H1 (cell line): ENCODE measurements around the gene CASK. TPM values are rescaled to one million over a fixed set of nuclear protein-coding genes. Genes with fewer than 3 reads are reported as not detected.

Experiments used
- CTCF ChIA-PET: fragments of 300-600 bp; sonication (Branson Sonifier 250); formaldehyde crosslinking; loops from one replicate; lab custom pipeline; 2021; ENCODE audit not compliant: partially characterized antibody; lab: Charles Lee
- POLR2A ChIA-PET: fragments of 300-600 bp; sonication (Branson Sonifier 250); formaldehyde crosslinking; loops from one replicate; lab custom pipeline; 2021; ENCODE audit warnings: inconsistent platforms; ENCODE audit not compliant: partially characterized antibody; lab: Charles Lee
- DNase-seq, 2 experiments: peaks; one replicate each; pipeline versions ENCODE4 v3.0.0 to v3.0.0-alpha.2; 2010 to 2022; ENCODE audit warnings: low spot score in 2 of 2, low read depth in 1 of 2, mixed read lengths in 1 of 2
- FAIRE-seq: peaks from 2 replicates; lab custom pipeline; 2011; peaks lifted over from hg19 to GRCh38; lab: Jason Lieb, UNC
- H2AFZ ChIP-seq: 2 replicates; pipeline ENCODE4 v1.8.1; 2012; ENCODE audit warnings: low read length, inconsistent platforms
- H2AK5ac ChIP-seq: 2 replicates; pipeline ENCODE4 v1.6.1; 2013; ENCODE audit warnings: low read depth, low read length
- H2BK120ac ChIP-seq: replicated peaks from 2 replicates; pipeline ENCODE3; 2013; ENCODE audit warnings: low read depth, low read length, inconsistent platforms
- H2BK12ac ChIP-seq: 2 replicates; pipeline ENCODE4 v1.6.1; 2013; ENCODE audit warnings: low read depth, low read length
- H2BK15ac ChIP-seq: 2 replicates; pipeline ENCODE4 v1.6.1; 2013; ENCODE audit warnings: low read length
- H2BK20ac ChIP-seq: 2 replicates; pipeline ENCODE4 v1.6.1; 2013; ENCODE audit warnings: low read length
- H2BK5ac ChIP-seq: 2 replicates; pipeline ENCODE4 v1.6.1; 2013; ENCODE audit warnings: low read depth, low read length
- H3K14ac ChIP-seq: 2 replicates; pipeline ENCODE4 v1.6.1; 2013; ENCODE audit warnings: inconsistent platforms; ENCODE audit not compliant: insufficient read length
- H3K18ac ChIP-seq: 2 replicates; pipeline ENCODE4 v1.6.1; 2013; ENCODE audit warnings: low read length; ENCODE audit errors: extremely low read depth
- H3K23ac ChIP-seq: 2 replicates; pipeline ENCODE4 v1.6.1; 2013; ENCODE audit warnings: inconsistent platforms; ENCODE audit not compliant: insufficient read length
- H3K23me2 ChIP-seq: 2 replicates; pipeline ENCODE4 v1.6.1; 2013; ENCODE audit warnings: low read depth, low read length
- H3K27ac ChIP-seq: 2 replicates; pipeline ENCODE4 v1.6.1; 2011; ENCODE audit warnings: low read depth, low read length, inconsistent platforms
- H3K27me3 ChIP-seq, 4 experiments: replicated peaks in 1 of 4; 1 replicate in 1 of 4; 2 replicates in 3 of 4; pipeline versions ENCODE4 v1.6.1 to v1.8.1; 2011 to 2013; ENCODE audit warnings: low read length in 3 of 4, mild to moderate bottlenecking in 3 of 4, inconsistent platforms in 2 of 4, mixed read lengths in 2 of 4, moderate library complexity in 1 of 4; ENCODE audit not compliant: control insufficient read depth in 3 of 4, insufficient read depth in 3 of 4; ENCODE audit errors: extremely low read depth in 1 of 4
- H3K36me3 ChIP-seq, 4 experiments: 2 replicates each; pipeline versions ENCODE4 v1.6.1 to v1.8.1; 2011 to 2013; ENCODE audit warnings: mild to moderate bottlenecking in 4 of 4, low read length in 3 of 4, moderate library complexity in 2 of 4, control low read depth in 1 of 4, inconsistent platforms in 1 of 4; ENCODE audit not compliant: insufficient read depth in 4 of 4, control insufficient read depth in 2 of 4
- H3K4ac ChIP-seq: replicated peaks from 2 replicates; pipeline ENCODE3; 2013; ENCODE audit warnings: low read length, low read depth, mixed read lengths, inconsistent platforms; ENCODE audit not compliant: insufficient read length
- H3K4me1 ChIP-seq, 4 experiments: replicated peaks in 1 of 4; 1 replicate in 1 of 4; 2 replicates in 3 of 4; pipeline versions ENCODE4 v1.6.1 to v1.8.1; 2011 to 2013; ENCODE audit warnings: low read length in 3 of 4, inconsistent platforms in 2 of 4, mixed read lengths in 1 of 4; ENCODE audit not compliant: insufficient read depth in 4 of 4, control insufficient read depth in 3 of 4
- H3K4me2 ChIP-seq, 2 experiments: 2 replicates each; pipeline versions ENCODE4 v1.6.1 to v1.8.1; 2011 to 2013; ENCODE audit warnings: low read depth in 2 of 2, low read length in 2 of 2, control low read depth in 1 of 2, inconsistent platforms in 1 of 2, mild to moderate bottlenecking in 1 of 2; ENCODE audit not compliant: insufficient read depth in 1 of 2
- H3K4me3 ChIP-seq, 4 experiments: fragments of 200-600, 300-600 bp in 1 of 4; sonication (generic), shearing (Covaris generic), sonication (Bioruptor Twin) in 1 of 4; 2 replicates each; pipeline versions ENCODE4 v1.5.1 to v1.8.1; 2011 to 2016; ENCODE audit warnings: low read length in 4 of 4, low read depth in 3 of 4, control low read depth in 2 of 4, inconsistent platforms in 2 of 4, mild to moderate bottlenecking in 2 of 4, mixed read lengths in 1 of 4, moderate library complexity in 1 of 4; ENCODE audit not compliant: insufficient read depth in 2 of 4; ENCODE audit errors: extremely low read depth in 1 of 4
- H3K56ac ChIP-seq: replicated peaks from 2 replicates; pipeline ENCODE3; 2013; ENCODE audit warnings: low read depth, mild to moderate bottlenecking, mixed read lengths, low read length, inconsistent platforms; ENCODE audit not compliant: insufficient read length
- H3K79me1 ChIP-seq: 2 replicates; pipeline ENCODE4 v1.6.1; 2013; ENCODE audit warnings: low read depth, low read length, control low read depth
- H3K79me2 ChIP-seq, 2 experiments: 2 replicates each; pipeline versions ENCODE4 v1.6.1 to v1.8.1; 2012 to 2013; ENCODE audit warnings: low read length in 2 of 2, mild to moderate bottlenecking in 2 of 2, inconsistent platforms in 1 of 2; ENCODE audit not compliant: insufficient read depth in 2 of 2, control insufficient read depth in 1 of 2
- H3K9ac ChIP-seq, 4 experiments: replicated peaks in 1 of 4; 1 replicate in 1 of 4; 2 replicates in 3 of 4; pipeline versions ENCODE4 v1.6.1 to v1.8.1; 2011 to 2013; ENCODE audit warnings: low read depth in 3 of 4, low read length in 3 of 4, control low read depth in 2 of 4, mild to moderate bottlenecking in 2 of 4, moderate library complexity in 2 of 4, inconsistent platforms in 1 of 4; ENCODE audit errors: extremely low read depth in 1 of 4
- H3K9me3 ChIP-seq, 2 experiments: 2 replicates each; pipeline versions ENCODE4 v1.6.1 to v1.8.1; 2012 to 2013; ENCODE audit warnings: mild to moderate bottlenecking in 2 of 2, moderate library complexity in 2 of 2, control low read depth in 1 of 2, inconsistent platforms in 1 of 2, low read depth in 1 of 2, low read length in 1 of 2, mixed read lengths in 1 of 2; ENCODE audit not compliant: insufficient read depth in 2 of 2
- H4K20me1 ChIP-seq, 2 experiments: replicated peaks in 1 of 2; 2 replicates each; pipeline versions ENCODE3 to v1.8.1; 2011 to 2013; ENCODE audit warnings: inconsistent platforms in 2 of 2, low read length in 2 of 2, mild to moderate bottlenecking in 1 of 2; ENCODE audit not compliant: insufficient read depth in 2 of 2, control insufficient read depth in 1 of 2
- H4K5ac ChIP-seq: 2 replicates; pipeline ENCODE4 v1.6.1; 2013; ENCODE audit warnings: low read length, low read depth, mixed read lengths, inconsistent platforms; ENCODE audit not compliant: insufficient read length
- H4K8ac ChIP-seq: 2 replicates; pipeline ENCODE4 v1.8.0; 2013; ENCODE audit warnings: mild to moderate bottlenecking, moderate library complexity, low read length, inconsistent platforms; ENCODE audit not compliant: insufficient read depth; ENCODE audit errors: extremely low read depth
- H4K91ac ChIP-seq: replicated peaks from 2 replicates; pipeline ENCODE3; 2013; ENCODE audit warnings: low read length, mixed read lengths, inconsistent platforms; ENCODE audit not compliant: insufficient read length
- CBX5 ChIP-seq: fragments of 300-800, 300-1000 bp; sonication (generic); IDR thresholded peaks from 2 replicates; pipeline ENCODE4 v1.7.1; 2016; ENCODE audit warnings: antibody characterized with exemption, low read length, low read depth
- CEBPB ChIP-seq: IDR thresholded peaks from 2 replicates; pipeline ENCODE4 v1.6.1; 2012; ENCODE audit warnings: low read depth, low read length
- CTBP2 ChIP-seq: IDR thresholded peaks from 2 replicates; pipeline ENCODE4 v1.7.0; 2011; ENCODE audit warnings: borderline replicate concordance, mild to moderate bottlenecking, moderate library complexity, mixed read lengths, low read length; ENCODE audit not compliant: insufficient read depth, insufficient read length
- EZH2 ChIP-seq: fragments of 200-600 bp; sonication (generic); IDR thresholded peaks from 2 replicates; pipeline ENCODE4 v1.7.1; 2012; ENCODE audit warnings: low read depth, mild to moderate bottlenecking, moderate library complexity, low read length, inconsistent platforms; ENCODE audit not compliant: severe bottlenecking
- POLR2A ChIP-seq, 2 experiments: IDR thresholded peaks; 1 replicate in 1 of 2; 2 replicates in 1 of 2; pipeline ENCODE4 v1.6.1; 2011; ENCODE audit warnings: low read depth in 2 of 2, low read length in 2 of 2, mild to moderate bottlenecking in 2 of 2; ENCODE audit errors: control extremely low read depth in 1 of 2
- TAF7 ChIP-seq: optimal IDR thresholded peaks from 2 replicates; pipeline ENCODE3; 2011; ENCODE audit warnings: low read depth, mild to moderate bottlenecking, inconsistent platforms, low read length, moderate library complexity, borderline replicate concordance
- TBP ChIP-seq: IDR thresholded peaks from 2 replicates; pipeline ENCODE4 v1.6.1; 2011; ENCODE audit warnings: low read depth, low read length, improper control_type of control experiment
- YY1 ChIP-seq: IDR thresholded peaks from 2 replicates; pipeline ENCODE4 v1.6.1; 2011; ENCODE audit warnings: low read depth, mild to moderate bottlenecking, low read length
- WGBS, 2 experiments: shearing (Covaris generic) in 1 of 2; methylation state at CpG; one replicate each; pipeline versions ENCODE4 v1.1.6 to v1.1.7; 2013 to 2015; ENCODE audit warnings: low lambda C conversion rate in 2 of 2, mixed read lengths in 2 of 2, inconsistent platforms in 1 of 2, low coverage in 1 of 2, missing lambda C conversion rate in 1 of 2; ENCODE audit not compliant: insufficient replicate concordance in 2 of 2, insufficient coverage in 1 of 2, insufficient read length in 1 of 2; ENCODE audit errors: extremely low coverage in 1 of 2, missing lambda C conversion rate in 1 of 2; 5-methylcytosine and 5-hydroxymethylcytosine counted together
- polyA plus RNA-seq, 7 experiments: library from polyadenylated mRNA; depleted of rRNA in 3 of 7; stranded (reverse) in 5 of 7; unstranded in 2 of 7; fragments of >200 nt in 5 of 7; fragments of 200-250 nt in 2 of 7; gene quantifications; 1 replicate in 5 of 7; 2 replicates in 1 of 7; 4 replicates in 1 of 7; pipeline versions ENCODE4 v1.2.1 to v1.2.3, GENCODE V29; 2011 to 2013; ENCODE audit warnings: missing spikeins in 2 of 7, mixed read lengths in 2 of 7
- total RNA-seq: library from RNA; stranded (reverse); fragmentation: NEBNext Ultra II Directional; extraction: Animal tissue kit (Norgen Biotek cat#: 25700); gene quantifications from 2 replicates; pipeline ENCODE4 v1.2.1, GENCODE V29; 2021
- TF ChIP-seq, protein P1 (sequence below): IDR thresholded peaks from 2 replicates; pipeline ENCODE4 v1.6.1; 2012; ENCODE audit warnings: low read length, inconsistent platforms

CASK gene
- total and polyA plus RNA-seq, 2 of the 8 experiments (the other 6 are each of a cell fraction or from before 2014, with no cell fraction given): 21.6 to 55.1 TPM

- POLR2A ChIA-PET: no interaction called here
- H2BK20ac ChIP-seq: no peak overlapping the region
- H3K14ac ChIP-seq: no peak overlapping the region
- H4K91ac ChIP-seq: no peak overlapping the region
- no peak overlapping the region for H3K9ac ChIP-seq
- no peak for FAIRE-seq
- no peak overlapping the region for H3K56ac ChIP-seq
- H3K36me3 ChIP-seq: no peaks in the 10 kb centered on the region
- no peak overlapping the region for H3K23ac ChIP-seq
- no peak overlapping the region for H2BK5ac ChIP-seq
- TF ChIP-seq POLR2A (IDR thresholded peaks at IDR 0.05; ENCODE audit: control extremely low read depth in 1 of 2, low read depth in 2 of 2, low read length in 2 of 2): no peak
- TF ChIP-seq CBX5: no peak
- TF ChIP-seq, protein P1, sequence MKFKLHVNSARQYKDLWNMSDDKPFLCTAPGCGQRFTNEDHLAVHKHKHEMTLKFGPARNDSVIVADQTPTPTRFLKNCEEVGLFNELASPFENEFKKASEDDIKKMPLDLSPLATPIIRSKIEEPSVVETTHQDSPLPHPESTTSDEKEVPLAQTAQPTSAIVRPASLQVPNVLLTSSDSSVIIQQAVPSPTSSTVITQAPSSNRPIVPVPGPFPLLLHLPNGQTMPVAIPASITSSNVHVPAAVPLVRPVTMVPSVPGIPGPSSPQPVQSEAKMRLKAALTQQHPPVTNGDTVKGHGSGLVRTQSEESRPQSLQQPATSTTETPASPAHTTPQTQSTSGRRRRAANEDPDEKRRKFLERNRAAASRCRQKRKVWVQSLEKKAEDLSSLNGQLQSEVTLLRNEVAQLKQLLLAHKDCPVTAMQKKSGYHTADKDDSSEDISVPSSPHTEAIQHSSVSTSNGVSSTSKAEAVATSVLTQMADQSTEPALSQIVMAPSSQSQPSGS: no peak
- TF ChIP-seq CEBPB: no peak
- TF ChIP-seq YY1: no peak
- TF ChIP-seq EZH2: no peak
- no peak for TF ChIP-seq TAF7
- no peak for TF ChIP-seq CTBP2
- TF ChIP-seq TBP: no peak
- H2BK12ac ChIP-seq: no peak overlapping the region
- no peak overlapping the region for H3K18ac ChIP-seq
- no peak overlapping the region for H2BK15ac ChIP-seq
- no peaks in the 10 kb centered on the region for H3K9me3 ChIP-seq
- H3K79me2 ChIP-seq: no peaks in the 10 kb centered on the region
- no peak overlapping the region for H4K5ac ChIP-seq
- H3K79me1 ChIP-seq: no peaks in the 10 kb centered on the region
- H2AK5ac ChIP-seq: no peak overlapping the region
- no peak overlapping the region for H4K8ac ChIP-seq
- no peak for DNase-seq
- H3K27ac ChIP-seq: no peak overlapping the region
- H3K4me2 ChIP-seq: no peak overlapping the region
- 94% methylated on average over 6 of the region's 6 CpGs; no CpG with 5 or more reads in 1 of the 2 experiments for WGBS, 2 experiments
- H4K20me1 ChIP-seq: no peaks in the 10 kb centered on the region
- no peak overlapping the region for H2BK120ac ChIP-seq
- H2AFZ ChIP-seq: no peak overlapping the region
- H3K4ac ChIP-seq: no peak overlapping the region
- H3K4me3 ChIP-seq: no peak overlapping the region
- no peaks in the 10 kb centered on the region for H3K23me2 ChIP-seq
- no peaks in the 10 kb centered on the region for H3K27me3 ChIP-seq
- no peaks in the 10 kb centered on the region for H3K4me1 ChIP-seq
- CTCF ChIA-PET: no interaction called here
These were observed 369.7 kb downstream of the CASK start for GRCh38 chrX:41553688-41554087.
